Effector memory CD4-positive, alpha-beta T cell (primary cell): ENCODE data around the gene UNC93A.
"Not testable (repeated sequence)": the region's sequence is repeated elsewhere in the genome, so short reads cannot be mapped to it uniquely, and the experiment has no call there.

ENCODE experiments used
- DNase-seq, 3 donors: peaks; one replicate each; pipeline ENCODE4 v3.0.0-alpha.2; 2020
- H3K27ac ChIP-seq: 2 replicates; pipeline ENCODE4 v1.7.0; 2013; ENCODE audit warnings: mild to moderate bottlenecking, low read length, moderate library complexity; ENCODE audit not compliant: insufficient read depth, poor library complexity, severe bottlenecking
- H3K27me3 ChIP-seq: replicated peaks from 2 replicates; pipeline ENCODE4 v1.7.0; 2013; ENCODE audit warnings: mild to moderate bottlenecking, low read length; ENCODE audit not compliant: insufficient read depth, control insufficient read depth, poor library complexity, severe bottlenecking
- H3K36me3 ChIP-seq: 2 replicates; pipeline ENCODE4 v1.7.0; 2013; ENCODE audit warnings: mild to moderate bottlenecking, low read length, moderate library complexity; ENCODE audit not compliant: control insufficient read depth, insufficient read depth
- H3K4me1 ChIP-seq: 2 replicates; pipeline ENCODE4 v1.7.0; 2013; ENCODE audit warnings: low read length, mild to moderate bottlenecking; ENCODE audit not compliant: control insufficient read depth, insufficient read depth, poor library complexity, severe bottlenecking
- H3K4me3 ChIP-seq: 2 replicates; pipeline ENCODE4 v1.7.0; 2013; ENCODE audit warnings: low read length, low read depth, mild to moderate bottlenecking; ENCODE audit not compliant: insufficient read depth, poor library complexity, severe bottlenecking
- H3K9me3 ChIP-seq: 2 replicates; pipeline ENCODE4 v1.7.0; 2013; ENCODE audit warnings: mild to moderate bottlenecking, low read length, moderate library complexity; ENCODE audit not compliant: control insufficient read depth

The UNC93A gene

GRCh38 chr6:167351656-167352345 lies 60.7 kb downstream of the UNC93A start:
- Histone ChIP-seq H3K27ac (no peak overlapping the region), H3K27me3 (no peaks in the 10 kb centered on the region), H3K4me3 (peak overlapping the region; percentile 58), H3K36me3 (no peaks in the 10 kb centered on the region), H3K4me1 (no peaks in the 10 kb centered on the region), H3K9me3 (no peaks in the 10 kb centered on the region)
- no peak for DNase-seq

DNA sequence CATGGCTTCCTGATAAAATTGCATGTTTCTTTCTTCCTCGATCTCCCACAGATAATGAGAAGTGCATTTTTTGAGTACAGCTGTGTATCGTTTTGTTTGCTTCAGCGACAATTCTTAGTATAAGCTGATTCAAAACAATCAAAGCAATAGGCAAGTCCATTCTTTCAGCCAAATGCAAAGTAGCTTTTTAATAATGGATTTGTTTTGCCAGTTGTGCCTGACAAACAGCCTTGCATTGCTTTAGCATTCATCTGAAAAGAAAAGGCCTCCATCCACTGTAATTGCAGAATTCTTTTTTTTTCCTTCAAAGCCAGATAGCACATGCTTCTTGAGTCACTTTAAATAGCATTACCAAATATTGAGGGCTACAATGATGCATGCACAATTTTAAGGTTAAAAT lies 65.8 kb downstream of the UNC93A start:
- no peaks in the 10 kb centered on the region for H3K27me3 ChIP-seq
- DNase-seq: no peak
- no peak overlapping the region for H3K4me3 ChIP-seq
- no peaks in the 10 kb centered on the region for H3K9me3 ChIP-seq
- H3K27ac ChIP-seq: no peak overlapping the region
- no peaks in the 10 kb centered on the region for H3K4me1 ChIP-seq
- H3K36me3 ChIP-seq: no peaks in the 10 kb centered on the region

DNA sequence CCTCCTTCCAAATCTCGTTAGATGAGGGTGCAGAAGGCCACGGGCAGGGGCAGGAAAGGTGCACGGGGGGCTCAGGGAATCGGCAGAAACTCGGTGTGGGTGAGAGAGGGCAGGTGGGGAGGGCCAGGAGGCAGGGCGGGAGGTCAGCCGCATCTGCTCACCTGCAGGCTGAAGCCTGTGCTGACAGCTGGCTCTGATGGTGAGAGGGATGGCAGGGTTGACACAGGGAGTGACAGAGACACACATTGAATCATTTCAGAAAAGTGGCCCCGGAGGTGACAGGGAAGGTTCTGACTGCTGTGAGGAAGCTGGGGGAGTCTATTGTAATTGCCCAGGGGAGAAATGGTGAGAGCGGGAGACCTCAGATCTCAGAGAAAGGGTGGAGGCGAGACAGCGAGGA lies 67.3 kb downstream of the UNC93A start:
- not testable (repeated sequence) for DNase-seq, H3K9me3 ChIP-seq, H3K4me3 ChIP-seq, H3K36me3 ChIP-seq, H3K27me3 ChIP-seq, H3K4me1 ChIP-seq, H3K27ac ChIP-seq

DNA sequence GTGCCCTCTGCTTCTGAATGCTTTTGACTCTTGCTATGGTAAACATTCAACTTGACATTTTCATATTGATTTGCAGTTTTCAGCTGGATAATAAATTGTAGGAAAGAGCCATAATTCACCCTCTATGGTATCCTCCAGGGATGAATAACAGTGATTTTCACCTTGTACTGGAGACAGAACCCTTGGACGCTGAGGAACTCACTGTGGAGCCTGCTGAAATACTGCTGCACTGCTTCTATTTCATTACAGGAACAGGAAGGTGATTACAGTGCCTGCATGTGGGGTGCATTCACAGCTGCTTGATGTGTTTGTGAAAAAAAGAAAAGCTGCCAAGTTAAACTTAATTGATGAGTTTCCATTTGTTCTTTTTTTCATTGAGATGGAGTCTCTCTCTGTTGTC lies 70.1 kb downstream of the UNC93A start:
- not testable (repeated sequence) for H3K27me3 ChIP-seq, H3K4me1 ChIP-seq, H3K27ac ChIP-seq, H3K9me3 ChIP-seq, H3K36me3 ChIP-seq, DNase-seq, H3K4me3 ChIP-seq
